GM23248 (cell line): ENCODE results near the gene FDX2.

Source experiments
- EZH2 ChIP-seq: fragments of 200-600 bp; sonication (generic); IDR thresholded peaks from 2 replicates; pipeline ENCODE4 v1.6.1; 2018; ENCODE audit warnings: antibody characterized with exemption, mild to moderate bottlenecking; ENCODE audit not compliant: insufficient read depth, poor library complexity, severe bottlenecking
- EZH2phosphoT487 ChIP-seq: fragments of 200-600 bp; sonication (generic); IDR thresholded peaks from 2 replicates; pipeline ENCODE4 v1.6.1; 2018; ENCODE audit warnings: antibody characterized with exemption, moderate library complexity, mild to moderate bottlenecking, low read depth; ENCODE audit not compliant: insufficient read depth

DNA sequence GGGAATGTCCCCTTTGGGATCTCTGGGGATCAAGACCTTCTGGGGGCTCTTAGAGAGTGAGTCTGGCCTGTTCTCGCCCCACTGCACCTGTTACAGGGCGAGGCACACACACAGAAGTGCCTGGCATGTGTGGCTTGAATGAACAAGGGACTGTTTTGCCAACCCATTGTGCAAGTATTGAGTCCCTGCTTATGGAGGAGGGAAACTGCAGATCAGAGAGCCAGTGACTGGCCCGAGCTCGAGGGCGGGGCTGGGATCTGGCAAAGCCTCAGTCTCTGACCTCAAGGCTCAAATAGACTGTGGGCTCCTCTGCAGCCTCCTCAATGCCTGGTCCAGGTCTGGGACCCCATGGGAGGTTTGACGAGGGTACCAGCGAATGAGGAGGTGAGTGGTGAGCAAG, 12.0 kb upstream of the FDX2 start:
- TF ChIP-seq EZH2 (no peak), EZH2phosphoT487 (no peak)
